B cell (primary cell): ENCODE results near the gene UBAC1. TPM values are rescaled to one million over a fixed set of nuclear protein-coding genes. Genes with fewer than 3 reads are reported as not detected.

Experiments used
- ATAC-seq: fragments of 200-7000 bp; cut with Tn5 transposase; one replicate; pipeline ENCODE4 v1.10.0; 2021; ENCODE audit warnings: low read depth, mild to moderate bottlenecking, moderate number of reproducible peaks, moderate library complexity
- CTCF ChIA-PET: fragments of 350-600 bp; sonication (Branson Sonifier 250); formaldehyde crosslinking; loops from one replicate; lab custom pipeline; 2021; ENCODE audit warnings: antibody characterized with exemption, inconsistent platforms; lab: Charles Lee
- POLR2A ChIA-PET: fragments of 350-600 bp; sonication (Branson Sonifier 250); formaldehyde crosslinking; loops from one replicate; lab custom pipeline; 2021; ENCODE audit warnings: antibody characterized with exemption; lab: Charles Lee
- DNase-seq: peaks from one replicate; pipeline ENCODE4 v3.0.0; 2013
- H2AFZ ChIP-seq: 2 replicates; pipeline ENCODE4 v1.6.1; 2012; ENCODE audit warnings: mild to moderate bottlenecking, low read depth, low read length; ENCODE audit not compliant: insufficient read depth, poor library complexity, severe bottlenecking
- H3K27ac ChIP-seq, 2 donors: 1 replicate in 1 of 2; 2 replicates in 1 of 2; pipeline ENCODE4 v1.5.1; 2012 to 2013; ENCODE audit warnings: low read length in 2 of 2, mild to moderate bottlenecking in 2 of 2, moderate library complexity in 1 of 2
- H3K27me3 ChIP-seq, 4 experiments: fragments of 200-600 bp in 1 of 4; sonication (generic) in 1 of 4; replicated peaks in 1 of 4; 1 replicate in 2 of 4; 2 replicates in 2 of 4; pipeline versions ENCODE4 v1.6.1 to v1.7.0; 2013 to 2016; ENCODE audit warnings: low read length in 3 of 4, mild to moderate bottlenecking in 2 of 4, mixed read lengths in 1 of 4, moderate library complexity in 1 of 4; ENCODE audit not compliant: insufficient read depth in 4 of 4, control insufficient read depth in 3 of 4; ENCODE audit errors: control extremely low read depth in 1 of 4
- H3K36me3 ChIP-seq, 2 experiments: replicated peaks in 1 of 2; 1 replicate in 1 of 2; 2 replicates in 1 of 2; pipeline versions ENCODE4 v1.6.1 to v1.7.1; 2013; ENCODE audit warnings: low read length in 1 of 2; ENCODE audit not compliant: insufficient read depth in 2 of 2, control insufficient read depth in 1 of 2; ENCODE audit errors: control extremely low read depth in 1 of 2, extremely low read depth in 1 of 2
- H3K4me1 ChIP-seq, 2 donors: fragments of 200-600 bp in 1 of 2; sonication (generic) in 1 of 2; 1 replicate in 1 of 2; 2 replicates in 1 of 2; pipeline versions ENCODE4 v1.5.1 to v1.6.1; 2013 to 2017; ENCODE audit warnings: low read length in 2 of 2; ENCODE audit not compliant: control insufficient read depth in 2 of 2, insufficient read depth in 2 of 2
- H3K4me2 ChIP-seq: replicated peaks from 2 replicates; pipeline ENCODE3; 2012; ENCODE audit warnings: mild to moderate bottlenecking, low read depth, low read length; ENCODE audit not compliant: poor library complexity, severe bottlenecking
- H3K4me3 ChIP-seq, 5 experiments: fragments of 200-600 bp in 1 of 5; sonication (generic) in 1 of 5; 1 replicate in 3 of 5; 2 replicates in 2 of 5; pipeline versions ENCODE4 v1.5.1 to v1.7.0; 2011 to 2016; ENCODE audit warnings: low read length in 4 of 5, mild to moderate bottlenecking in 4 of 5, low read depth in 2 of 5, control low read depth in 1 of 5, moderate library complexity in 1 of 5; ENCODE audit not compliant: insufficient read depth in 1 of 5; ENCODE audit errors: control extremely low read depth in 1 of 5, extremely low read depth in 1 of 5
- H3K79me2 ChIP-seq: fragments of 200-600 bp; sonication (generic); one replicate; pipeline ENCODE4 v1.6.0; 2016; ENCODE audit warnings: low read length; ENCODE audit not compliant: control insufficient read depth, insufficient read depth
- H3K9ac ChIP-seq: fragments of 200-600 bp; sonication (generic); 2 replicates; pipeline ENCODE4 v1.6.1; 2017; ENCODE audit warnings: mild to moderate bottlenecking, low read length, moderate library complexity
- H3K9me3 ChIP-seq, 3 donors: one replicate each; pipeline versions ENCODE4 v1.6.1 to v1.7.1; 2013; ENCODE audit warnings: low read length in 2 of 3; ENCODE audit not compliant: control insufficient read depth in 2 of 3, insufficient read depth in 1 of 3; ENCODE audit errors: control extremely low read depth in 1 of 3
- H4K20me1 ChIP-seq: 2 replicates; pipeline ENCODE4 v1.6.0; 2012; ENCODE audit warnings: mild to moderate bottlenecking, low read length; ENCODE audit not compliant: insufficient read depth, control insufficient read depth, poor library complexity, severe bottlenecking
- H3K27ac Mint-ChIP-seq: one replicate; pipeline ENCODE4 v1.8.0; 2021; ENCODE audit warnings: mixed read lengths
- H3K27me3 Mint-ChIP-seq: one replicate; pipeline ENCODE4 v1.8.0; 2021; ENCODE audit warnings: mixed read lengths
- H3K4me1 Mint-ChIP-seq: one replicate; pipeline ENCODE4 v1.8.0; 2021; ENCODE audit warnings: mixed read lengths
- H3K4me3 Mint-ChIP-seq: one replicate; pipeline ENCODE4 v1.8.0; 2021; ENCODE audit warnings: mixed read lengths
- H3K9me3 Mint-ChIP-seq: one replicate; pipeline ENCODE4 v1.8.0; 2022; ENCODE audit warnings: mixed read lengths; ENCODE audit not compliant: insufficient read depth
- CTCF ChIP-seq: fragments of 200-600 bp; IDR thresholded peaks from one replicate; pipeline ENCODE4 v1.8.0; 2022; ENCODE audit warnings: antibody characterized with exemption, mild to moderate bottlenecking
- EZH2 ChIP-seq: IDR thresholded peaks from 2 replicates; pipeline ENCODE4 v1.6.1; 2012; ENCODE audit warnings: borderline replicate concordance, low read depth, mild to moderate bottlenecking, moderate library complexity, low read length; ENCODE audit not compliant: insufficient read depth, poor library complexity, severe bottlenecking
- WGBS: methylation state at CpG from one replicate; pipeline ENCODE4 v1.1.5; 2013; ENCODE audit warnings: missing lambda C conversion rate; ENCODE audit not compliant: insufficient coverage; 5-methylcytosine and 5-hydroxymethylcytosine counted together
- intact Hi-C: fragments of 100-400 bp; cut with micrococcal nuclease; formaldehyde crosslinking; loops from one replicate; pipeline ENCODE4 v1.10.0; 2022
- polyA plus RNA-seq: library from polyadenylated mRNA; depleted of rRNA; stranded (reverse); fragments of >200 nt; gene quantifications from 2 replicates; pipeline ENCODE4 v1.2.3, GENCODE V29; 2012
- total RNA-seq, 2 donors: library from RNA; stranded (reverse); fragments of 120-200 nt in 1 of 2; gene quantifications; 1 replicate in 1 of 2; 2 replicates in 1 of 2; pipeline versions ENCODE4 v1.2.3 to v1.2.4, GENCODE V29; 2013 to 2022

The UBAC1 gene
- total and polyA plus RNA-seq, 2 donors (not counting 1 experiment from before 2014, with no cell fraction given), result 30.8 to 31.1 TPM

- TF ChIP-seq CTCF, result no peak
- no peak for TF ChIP-seq EZH2
- no peak overlapping the region for H3K4me2 ChIP-seq
- ATAC-seq, result no peak
- H4K20me1 ChIP-seq, result no peaks in the 10 kb centered on the region
- H3K27me3 Mint-ChIP-seq, result no peaks in the 10 kb centered on the region
- peaks cover 1 to 55% of the 10 kb centered on the region in 2 experiments for H3K36me3 ChIP-seq
- no peak overlapping the region for H3K4me3 Mint-ChIP-seq
- ChIA-PET POLR2A (no interaction called here), CTCF (no interaction called here)
- no peak for DNase-seq
- 99% methylated on average over 14 of the region's 14 CpGs for WGBS
- no peaks in the 10 kb centered on the region for H3K9me3 ChIP-seq
- no peak overlapping the region for H3K27ac ChIP-seq
- no peak overlapping the region for H3K4me3 ChIP-seq
- no peaks in the 10 kb centered on the region for H3K4me1 ChIP-seq
- no peak overlapping the region for H2AFZ ChIP-seq
- peaks cover 2% of the 10 kb centered on the region for H3K79me2 ChIP-seq
- no peaks in the 10 kb centered on the region for H3K27me3 ChIP-seq
- intact Hi-C loops, result no loop called here
- no peak overlapping the region for H3K27ac Mint-ChIP-seq
- no peak overlapping the region for H3K9ac ChIP-seq
- no peaks in the 10 kb centered on the region for H3K4me1 Mint-ChIP-seq
- H3K9me3 Mint-ChIP-seq, result no peaks in the 10 kb centered on the region
These were observed 14.7 kb downstream of the UBAC1 start for GRCh38 chr9:135946392-135946994.

- no peak overlapping the region for H3K4me2 ChIP-seq
- H3K27me3 ChIP-seq, result no peaks in the 10 kb centered on the region
- H3K4me3 ChIP-seq, result no peak overlapping the region
- 99% methylated on average over 13 of the region's 18 CpGs for WGBS
- no peak for DNase-seq
- no peaks in the 10 kb centered on the region for H3K9me3 ChIP-seq
- peaks cover 2% of the 10 kb centered on the region for H3K79me2 ChIP-seq
- intact Hi-C loops, result no loop called here
- no peak for ATAC-seq
- peaks cover 1 to 55% of the 10 kb centered on the region in 2 experiments for H3K36me3 ChIP-seq
- H3K4me1 Mint-ChIP-seq, result no peaks in the 10 kb centered on the region
- no peaks in the 10 kb centered on the region for H3K9me3 Mint-ChIP-seq
- no peaks in the 10 kb centered on the region for H3K27me3 Mint-ChIP-seq
- no peak overlapping the region for H2AFZ ChIP-seq
- ChIA-PET CTCF (no interaction called here), POLR2A (no interaction called here)
- H3K27ac Mint-ChIP-seq, result no peak overlapping the region
- no peak overlapping the region for H3K9ac ChIP-seq
- H3K4me3 Mint-ChIP-seq, result no peak overlapping the region
- no peaks in the 10 kb centered on the region for H4K20me1 ChIP-seq
- H3K27ac ChIP-seq, result no peak overlapping the region
- no peak for TF ChIP-seq CTCF
- TF ChIP-seq EZH2, result no peak
- H3K4me1 ChIP-seq, result no peaks in the 10 kb centered on the region
These were observed 15.2 kb downstream of the UBAC1 start for GRCh38 chr9:135945969-135946368.
